DMS153 (cell line): ENCODE data around the gene STAP2.
"Not testable (repeated sequence)": the region's sequence is repeated elsewhere in the genome, so short reads cannot be mapped to it uniquely, and the experiment has no call there.

Experiments
- DNase-seq: peaks from one replicate; lab custom pipeline; 2025; lab: John Stamatoyannopoulos, UW

The STAP2 gene

DNA sequence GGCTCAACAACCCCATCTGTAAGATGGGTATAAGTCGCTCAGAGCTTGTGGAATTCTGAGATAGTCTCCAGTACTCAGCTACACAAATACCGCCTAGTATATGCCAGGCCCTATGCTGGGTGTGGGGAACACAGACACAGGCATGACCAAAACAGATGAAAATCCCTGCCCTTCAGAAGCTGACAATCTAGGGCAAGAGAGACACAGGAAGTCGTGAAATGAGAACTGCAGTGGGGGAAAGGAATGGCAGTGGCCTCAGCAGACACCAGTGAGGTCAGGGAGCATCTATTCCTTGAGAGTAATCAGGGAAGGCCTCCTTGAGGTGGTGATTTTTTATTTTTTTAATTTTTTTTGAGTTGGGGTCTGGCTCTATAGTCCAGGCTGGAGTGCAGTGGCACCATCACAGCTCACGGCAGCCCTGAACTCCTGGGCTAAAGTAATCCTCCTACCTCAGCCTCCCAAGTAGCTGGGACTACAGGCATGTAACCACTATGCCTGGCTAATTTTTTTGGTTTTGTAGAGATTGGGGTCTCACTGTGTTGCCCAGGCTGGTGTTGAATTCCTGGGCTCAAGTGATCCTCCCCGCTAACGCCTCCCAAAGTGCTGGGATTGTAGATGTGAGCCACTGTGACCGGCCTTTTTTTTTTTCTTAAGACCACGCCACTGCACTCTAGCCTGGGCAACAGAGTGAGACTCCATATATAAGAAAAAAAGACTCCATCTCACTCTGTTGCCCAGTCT is 39.6 kb downstream of the STAP2 start:
- DNase-seq, result no peak

GRCh38 chr19:4297901-4298809 is 40.5 kb downstream of the STAP2 start:
- DNase-seq, result no peak

DNA sequence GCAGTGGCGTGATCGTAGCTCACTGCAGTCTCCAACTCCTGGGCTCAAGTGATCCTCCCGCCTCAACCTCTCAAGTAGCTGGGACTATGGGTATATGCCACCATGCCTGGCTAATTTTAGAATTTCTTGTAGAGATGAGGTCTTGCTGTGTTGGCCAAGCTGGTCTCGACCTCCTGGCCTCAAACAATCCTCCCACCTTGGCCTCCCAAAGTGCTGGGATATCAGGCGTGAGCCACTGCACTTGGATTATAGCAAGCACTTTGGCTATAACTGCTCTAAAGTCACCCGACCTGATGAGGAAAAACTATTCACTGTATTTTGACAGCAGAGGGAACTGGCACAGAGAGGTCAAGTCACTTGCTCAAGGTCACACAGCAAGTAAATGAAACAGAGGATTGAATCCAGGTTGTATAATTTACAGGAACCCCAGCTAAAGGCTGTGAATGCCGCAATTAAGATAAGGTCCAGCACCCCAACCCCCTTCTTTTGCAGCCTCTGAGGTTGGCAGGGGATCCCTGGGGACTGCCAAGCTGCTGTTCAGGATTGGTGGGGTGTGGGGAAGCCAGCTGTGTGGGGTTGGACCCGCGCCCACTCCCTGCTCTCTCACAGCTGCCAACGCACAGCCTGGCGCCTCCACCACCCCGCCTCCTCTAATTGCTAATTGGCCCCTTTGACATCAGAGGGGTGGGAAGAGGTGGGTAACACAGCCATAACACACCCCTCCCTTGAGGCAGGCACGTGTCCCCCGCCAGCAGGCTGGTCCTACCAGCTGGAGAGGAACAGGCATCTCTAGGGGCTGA is 42.5 kb downstream of the STAP2 start:
- DNase-seq, result peak; percentile 9

DNA sequence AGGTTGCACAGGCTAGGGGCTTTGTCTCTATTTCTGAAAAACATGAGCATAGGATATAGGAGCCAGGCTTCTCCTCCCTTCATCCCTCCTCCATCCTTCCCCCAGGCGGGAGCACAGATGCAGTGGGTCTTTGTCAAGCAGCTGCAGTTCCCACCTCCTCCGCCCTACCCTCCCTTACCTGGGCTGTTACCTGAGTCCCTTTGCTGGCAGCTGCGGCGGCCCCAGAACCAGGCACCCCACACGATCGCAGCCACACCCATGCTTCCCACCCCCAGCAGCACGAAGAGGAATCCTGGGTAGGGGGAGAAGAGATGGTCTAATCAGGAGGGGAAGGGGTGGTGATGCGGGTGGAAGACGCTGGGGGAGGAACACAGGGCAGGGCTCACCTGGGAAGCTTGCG is 44.2 kb downstream of the STAP2 start:
- DNase-seq, result no peak

GRCh38 chr19:4292515-4292914 is 46.1 kb downstream of the STAP2 start:
- no peak for DNase-seq

DNA sequence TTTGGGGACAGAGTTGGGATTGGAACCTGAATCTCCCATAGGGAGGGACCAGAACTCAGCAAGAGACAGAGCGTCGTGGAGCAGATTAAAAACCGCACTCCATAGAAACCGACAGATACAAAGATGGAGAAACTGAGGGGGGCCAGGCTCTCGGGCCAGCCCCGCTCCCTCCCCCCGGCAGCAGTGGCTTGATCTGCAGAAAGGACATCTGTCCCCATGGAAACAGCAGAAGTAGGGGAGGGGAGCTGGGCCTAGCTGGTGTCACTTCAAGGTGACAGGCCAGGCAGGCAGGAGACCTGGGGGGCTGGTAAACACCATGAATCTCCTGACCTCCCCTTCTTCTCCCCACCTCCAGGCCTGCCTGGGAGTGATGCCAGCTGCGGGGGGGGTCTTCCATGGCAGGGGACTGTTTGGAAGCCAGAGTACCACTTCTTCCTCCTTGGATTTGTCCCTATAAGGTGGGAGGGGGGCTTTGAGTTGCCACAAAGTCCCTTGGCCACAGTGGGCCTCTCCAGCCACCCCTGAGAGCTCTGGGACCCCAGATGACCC is 47.4 kb downstream of the STAP2 start:
- DNase-seq, result no peak

DNA sequence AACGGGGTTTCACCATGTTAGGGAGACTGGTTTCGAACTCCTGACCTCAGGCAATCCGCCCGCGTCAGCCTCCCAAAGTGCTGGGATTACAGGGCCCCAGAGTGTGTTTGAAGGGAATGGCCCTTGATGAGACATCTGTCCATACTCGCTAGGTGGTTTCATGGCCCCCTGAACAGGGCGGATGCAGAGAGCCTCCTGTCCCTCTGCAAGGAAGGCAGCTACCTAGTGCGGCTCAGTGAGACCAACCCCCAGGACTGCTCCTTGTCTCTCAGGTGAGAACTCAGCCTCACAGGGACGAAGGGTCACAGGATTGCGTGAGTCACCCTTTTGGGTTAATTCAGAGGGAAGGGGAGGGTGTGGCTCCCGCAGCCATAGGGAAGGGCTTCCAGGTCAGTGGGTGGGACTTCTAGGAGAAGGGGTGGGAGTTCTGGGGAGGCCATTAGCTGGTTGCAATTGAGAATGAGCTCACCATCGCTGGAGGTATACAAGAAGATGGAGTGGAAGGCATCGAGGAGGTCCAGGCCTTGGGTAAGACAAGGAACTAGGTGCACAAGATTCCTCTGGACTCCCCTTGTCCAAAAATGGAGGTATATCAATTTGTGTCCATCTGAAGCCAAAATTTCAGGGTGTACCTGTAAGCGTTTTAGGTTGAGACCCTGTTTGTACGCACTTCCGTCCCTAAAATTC is 50.4 kb downstream of the STAP2 start:
- DNase-seq, result no peak

GRCh38 chr19:4286141-4286540 is 52.5 kb downstream of the STAP2 start:
- DNase-seq, result not testable (repeated sequence)

DNA sequence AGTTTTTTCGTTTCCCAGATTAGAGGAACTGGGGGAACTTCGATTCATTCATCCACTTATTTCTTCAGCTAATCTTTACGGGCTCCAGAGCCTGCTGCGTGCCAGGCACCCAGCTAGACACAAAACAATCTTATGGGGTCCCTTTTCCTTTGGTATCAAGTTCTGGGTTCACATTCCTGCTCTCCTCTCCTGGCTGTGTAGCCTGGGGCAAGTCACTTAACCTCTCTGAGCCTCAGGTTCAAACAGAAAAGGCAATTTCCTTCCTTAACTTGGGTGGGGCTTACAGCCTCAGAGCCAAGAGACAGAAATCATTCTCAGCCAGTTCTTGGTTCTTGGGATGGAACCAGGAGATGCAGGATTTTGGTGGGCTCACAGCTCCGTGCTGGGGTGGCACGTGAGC is 53.7 kb downstream of the STAP2 start:
- DNase-seq, result no peak

GRCh38 chr19:4284176-4284958 is 54.3 kb downstream of the STAP2 start:
- DNase-seq, result peak; percentile 8

GRCh38 chr19:4279530-4280422 is 58.9 kb downstream of the STAP2 start:
- DNase-seq, result no peak

GRCh38 chr19:4279267-4279529 is 59.4 kb downstream of the STAP2 start:
- DNase-seq, result no peak

- DNase-seq, result no peak
Observed at GRCh38 chr19:4278419-4279266, 60.0 kb downstream of the STAP2 start, which contains the start of gene SHD. Gene SHD (plus strand): TSS chr19:4279266. CDS start chr19:4280064, 798 bp downstream.

GRCh38 chr19:4278010-4278409 is 60.6 kb downstream of the STAP2 start:
- DNase-seq, result no peak

DNA sequence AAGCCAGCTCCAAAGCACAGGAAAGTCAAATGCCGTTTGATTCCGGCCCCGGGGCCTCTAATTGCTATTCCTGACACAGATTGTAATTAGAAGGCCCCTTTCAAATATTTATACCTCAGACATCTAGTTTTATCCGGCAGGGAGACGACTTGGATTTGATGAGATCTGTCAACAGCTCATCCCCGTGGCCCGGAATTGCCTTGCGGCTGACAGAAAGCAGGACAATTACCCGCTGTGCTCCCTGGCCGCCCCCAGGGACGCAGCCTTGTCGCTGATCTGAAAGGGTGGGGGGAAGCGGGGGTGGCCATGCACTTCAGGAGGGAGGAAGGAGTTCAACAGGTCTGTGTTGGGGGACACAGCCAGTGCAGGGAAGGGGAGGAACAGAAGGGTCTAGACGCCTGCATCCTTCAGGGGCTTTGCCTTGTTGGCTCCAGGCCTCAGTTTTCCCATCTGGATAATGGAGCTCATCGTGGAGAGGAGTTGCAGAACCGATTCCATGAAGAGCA is 61.4 kb downstream of the STAP2 start:
- no peak for DNase-seq

GRCh38 chr19:4274321-4274686 is 64.3 kb downstream of the STAP2 start:
- DNase-seq, result not testable (repeated sequence)
